Aorta (tissue), 5 donors: ENCODE measurements around the gene WBP4. TPM values are rescaled to one million over a fixed set of nuclear protein-coding genes. Genes with fewer than 3 reads are reported as not detected.
"Not testable (repeated sequence)": the region's sequence is repeated elsewhere in the genome, so short reads cannot be mapped to it uniquely, and the experiment has no call there.

Source experiments
- ATAC-seq: fragments of 200-7000 bp; cut with Tn5 transposase; one replicate; pipeline ENCODE4 v1.9.1; 2022; ENCODE audit warnings: moderate library complexity; ENCODE audit not compliant: low FRiP score
- DNase-seq, 2 donors: peaks; one replicate each; pipeline ENCODE4 v3.0.0-alpha.2; 2020
- H3K27ac ChIP-seq, 2 donors: one replicate each; pipeline ENCODE4 v1.5.1; 2013; ENCODE audit warnings: low read length in 2 of 2, mild to moderate bottlenecking in 2 of 2, moderate library complexity in 2 of 2, control low read depth in 1 of 2, inconsistent platforms in 1 of 2, low read depth in 1 of 2
- H3K27me3 ChIP-seq, 2 donors: one replicate each; pipeline ENCODE4 v1.6.1; 2013; ENCODE audit warnings: control low read depth in 1 of 2, low read length in 1 of 2, mild to moderate bottlenecking in 1 of 2, moderate library complexity in 1 of 2; ENCODE audit not compliant: insufficient read depth in 2 of 2, control insufficient read depth in 1 of 2
- H3K36me3 ChIP-seq, 2 donors: one replicate each; pipeline ENCODE4 v1.6.1; 2013; ENCODE audit warnings: control low read depth in 1 of 2, low read length in 1 of 2, mild to moderate bottlenecking in 1 of 2; ENCODE audit not compliant: insufficient read depth in 2 of 2, control insufficient read depth in 1 of 2
- H3K4me1 ChIP-seq, 2 donors: one replicate each; pipeline ENCODE4 v1.6.1; 2013; ENCODE audit warnings: low read length in 2 of 2, control low read depth in 1 of 2, mild to moderate bottlenecking in 1 of 2, moderate library complexity in 1 of 2; ENCODE audit not compliant: insufficient read depth in 2 of 2, control insufficient read depth in 1 of 2
- H3K4me3 ChIP-seq, 2 donors: one replicate each; pipeline ENCODE4 v1.5.1; 2013; ENCODE audit warnings: low read length in 2 of 2, control low read depth in 1 of 2, mild to moderate bottlenecking in 1 of 2
- H3K9me3 ChIP-seq: one replicate; pipeline ENCODE4 v1.6.1; 2013; ENCODE audit warnings: mild to moderate bottlenecking, low read length; ENCODE audit not compliant: control insufficient read depth
- WGBS, 2 donors: extraction: QIAGEN DNeasy Blood & Tissue Kit; methylation state at CpG; one replicate each; pipeline ENCODE4 v1.1.7; 2013; 5-methylcytosine and 5-hydroxymethylcytosine counted together
- intact Hi-C, 2 donors: fragments of 100-400 bp; cut with DNase I; formaldehyde crosslinking; loops; one replicate each; pipeline versions ENCODE4 v1.14.2 to v1.15.0; 2022
- microRNA-seq, 2 donors: library from miRNA; unstranded; fragments of <30 nt; microRNA quantifications; one replicate each; pipeline ENCODE4 v1.2.0, GENCODE V29; 2020
- polyA plus RNA-seq, 2 donors: library from polyadenylated mRNA; stranded (reverse); fragments of 200-250 nt; gene quantifications; one replicate each; pipeline ENCODE4 v1.2.3, GENCODE V29; 2013
- total RNA-seq, 2 donors: library from RNA; stranded (reverse); fragmentation: NEBNext Ultra II Directional; extraction: Animal tissue kit (Norgen Biotek cat#: 25700); gene quantifications; one replicate each; pipeline ENCODE4 v1.2.1, GENCODE V29; 2021
- donor health status: healthy with polysubstance abuse.
- donor health status: Bipolar disorder and iron deficiency.
- donor health status: DM: no; HTN: no; CAD: no.
- donor health status: DM: no; HTN: no; CAD: no.
- donor health status: DM: yes; HTN: yes; CAD: no.

The WBP4 gene
- total and polyA plus RNA-seq, 4 donors, result 9.9 to 17.9 (median 12.7) TPM

DNA sequence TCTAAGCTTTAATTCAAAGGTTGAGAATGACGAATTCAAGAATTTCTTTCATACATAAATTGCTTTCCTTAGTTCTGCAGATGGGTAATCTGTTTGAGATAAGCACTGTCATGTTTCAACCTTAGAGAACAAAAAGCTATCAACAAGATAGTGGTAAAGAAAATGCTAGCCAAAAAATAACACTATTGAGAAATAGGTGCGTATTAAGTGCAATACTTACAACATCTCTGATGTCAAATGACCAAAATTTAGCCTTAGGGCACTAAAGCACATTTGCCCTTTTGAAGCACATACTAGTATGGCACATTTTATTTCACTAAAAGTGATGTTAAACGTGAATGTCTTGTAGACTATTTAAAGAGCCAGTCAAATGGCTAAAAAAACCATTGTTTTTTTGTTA, 66.4 kb downstream of the WBP4 start:
- H3K4me1 ChIP-seq, result peaks cover 3 to 7% of the 10 kb centered on the region in 2 donors
- WGBS, 2 donors, result 78 to 80% methylated on average over 3 of the region's 3 CpGs
- no peak overlapping the region for H3K27ac ChIP-seq
- no peaks in the 10 kb centered on the region for H3K27me3 ChIP-seq
- no peak for ATAC-seq
- DNase-seq, result no peak
- no peaks in the 10 kb centered on the region for H3K36me3 ChIP-seq
- H3K4me3 ChIP-seq, result no peak overlapping the region
- intact Hi-C loops, result no loop called here
- no peaks in the 10 kb centered on the region for H3K9me3 ChIP-seq

DNA sequence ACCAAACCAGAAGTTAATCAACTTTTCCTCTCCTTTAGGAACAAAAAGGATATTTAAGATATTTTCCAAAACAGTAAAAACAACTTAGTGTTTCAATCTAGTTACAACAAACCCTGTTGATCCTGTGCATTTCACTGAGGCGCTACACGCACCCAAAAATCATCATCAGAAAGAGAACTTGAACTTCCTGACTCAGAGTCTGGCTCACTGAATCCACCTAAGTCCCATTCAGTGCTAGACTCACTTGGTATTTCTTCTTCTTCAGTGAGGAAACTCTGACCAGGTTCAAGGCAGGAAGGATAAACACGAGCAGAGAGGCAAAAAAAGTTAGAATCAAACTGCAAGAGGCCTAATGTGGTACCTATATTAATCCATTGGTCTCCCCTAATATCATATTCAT, 69.0 kb downstream of the WBP4 start:
- Histone ChIP-seq H3K27me3 (no peaks in the 10 kb centered on the region), H3K36me3 (no peaks in the 10 kb centered on the region), H3K9me3 (no peaks in the 10 kb centered on the region), H3K4me3 (no peak overlapping the region), H3K27ac (no peak overlapping the region), H3K4me1 (peaks cover 3 to 7% of the 10 kb centered on the region in 2 donors)
- DNase-seq (no peak), ATAC-seq (no peak)
- WGBS, 2 donors, result 81 to 83% methylated on average over 3 of the region's 3 CpGs
- intact Hi-C loops, result loop anchor here (5.0 kb wide), 2 partner anchors 62 to 68 kb away; partner anchors contain the start of genes KBTBD7 (in 1 of the 2) and WBP4 (in 1 of the 2)

DNA sequence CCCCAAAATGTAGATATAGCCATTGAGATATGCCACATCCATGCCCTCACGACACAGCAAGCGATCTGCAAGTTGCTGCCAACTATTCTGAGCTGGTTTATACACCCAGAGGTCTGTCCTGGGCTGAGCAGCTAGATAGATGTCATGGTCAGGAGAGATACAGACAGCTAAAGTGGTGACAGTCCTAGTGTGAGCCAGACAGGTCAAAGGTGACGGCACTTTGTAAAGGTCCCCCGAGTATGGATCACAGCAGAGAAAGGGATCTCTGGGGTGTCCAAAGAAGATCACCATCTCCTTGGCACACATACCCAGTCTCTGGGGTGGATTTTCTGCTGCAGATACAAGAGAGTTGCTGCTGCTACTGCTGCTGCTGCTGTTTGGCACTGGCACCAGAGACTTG, 69.9 kb downstream of the WBP4 start:
- H3K36me3 ChIP-seq, H3K4me3 ChIP-seq, H3K4me1 ChIP-seq, ATAC-seq, H3K27me3 ChIP-seq, H3K9me3 ChIP-seq, DNase-seq, H3K27ac ChIP-seq: not testable (repeated sequence)
- intact Hi-C loops, result loop anchor here (5.0 kb wide), 2 partner anchors 61 to 69 kb away; partner anchors contain the start of genes KBTBD7 (in 1 of the 2) and WBP4 (in 1 of the 2)
- WGBS, 2 donors, result 88 to 92% methylated on average over 4 of the region's 4 CpGs

DNA sequence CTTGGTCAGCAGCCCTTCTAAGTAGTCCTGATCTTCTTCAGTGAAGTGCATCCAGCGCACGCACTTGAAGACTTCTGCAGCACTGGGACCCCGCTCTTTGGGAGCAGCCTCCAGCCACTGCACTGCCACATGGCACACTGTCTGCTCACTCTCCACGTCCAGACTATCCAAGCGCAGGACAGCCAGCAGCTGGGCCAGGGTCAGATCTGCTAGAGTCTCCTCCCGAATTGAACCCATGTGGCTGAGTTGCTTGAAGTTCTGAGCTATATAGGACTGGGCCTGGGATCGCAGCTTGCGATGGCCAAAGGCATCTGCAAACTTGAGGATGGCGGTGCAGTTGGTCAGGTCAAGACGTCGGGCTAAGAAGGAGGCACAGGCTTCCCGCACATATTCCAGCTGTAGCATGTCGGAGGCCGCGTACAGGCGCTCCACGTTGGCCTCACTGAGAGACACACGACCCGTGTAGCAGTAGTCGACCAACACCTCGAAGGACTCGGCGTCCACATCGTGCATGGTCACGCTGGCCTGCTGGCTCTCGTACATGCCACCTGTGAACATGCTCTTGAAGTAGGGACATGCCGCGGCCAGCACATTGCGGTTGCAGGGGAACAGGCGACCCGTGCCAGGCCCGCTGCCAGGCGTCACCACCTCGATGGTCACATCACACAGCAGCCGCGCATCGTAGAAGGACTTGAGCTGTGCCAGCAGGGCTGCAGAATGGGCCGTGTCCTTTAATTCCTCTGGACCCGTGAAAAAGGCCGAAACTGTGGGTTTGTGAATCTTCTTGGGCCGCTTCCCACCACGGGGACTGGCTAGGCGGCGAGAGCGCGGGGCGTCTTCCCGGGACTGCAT, 70.6 kb downstream of the WBP4 start:
- not testable (repeated sequence) for H3K9me3 ChIP-seq, H3K27me3 ChIP-seq, H3K4me1 ChIP-seq, H3K36me3 ChIP-seq, DNase-seq
- intact Hi-C loops, result loop anchor here (2.0 to 5.0 kb wide), 3 partner anchors 60 to 70 kb away; partner anchors contain the start of genes KBTBD7 (in 2 of the 2) and WBP4 (in 1 of the 2)
- H3K27ac ChIP-seq, result peak overlapping the region in 1 of 2 donors; percentile 80
- 25% methylated on average over 48 of the region's 48 CpGs for WGBS, 2 donors
- peak overlapping the region; percentile 42 to 61 for H3K4me3 ChIP-seq
- ATAC-seq, result peak; percentile 51

DNA sequence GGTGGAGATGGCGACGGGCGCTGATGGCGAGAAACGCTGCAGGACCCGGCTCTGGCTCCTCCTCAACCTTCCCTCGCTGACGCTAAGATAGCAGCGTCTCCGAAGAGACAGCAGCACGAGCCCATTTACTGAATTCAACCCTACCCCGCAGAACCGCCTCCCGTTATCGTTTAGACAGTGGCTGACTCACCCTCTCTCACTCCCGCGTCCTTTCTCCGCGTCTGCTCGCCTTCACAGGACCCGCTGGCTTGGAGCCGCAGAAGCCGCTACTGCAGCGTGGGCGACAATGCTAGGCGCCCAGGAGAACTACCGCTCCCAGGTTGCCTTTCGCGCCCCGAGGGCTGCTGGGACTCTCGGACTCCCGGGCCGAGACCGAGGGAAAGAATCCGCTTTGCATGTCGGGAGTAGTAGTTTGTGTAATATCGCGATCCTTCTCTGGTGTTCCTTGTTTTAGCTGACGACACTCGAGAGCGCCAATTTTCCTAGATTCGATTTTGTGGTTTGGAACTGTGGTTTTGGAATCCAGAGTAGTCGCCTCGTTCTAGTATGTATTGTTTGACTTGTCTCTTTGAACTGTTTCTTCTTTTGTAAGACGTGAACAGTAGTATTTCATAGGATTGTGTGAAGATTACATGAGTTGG, 71.3 kb downstream of the WBP4 start, which contains the start of gene KBTBD6:
Gene KBTBD6, minus strand, starts transcription at position 291 of the 641 bp plus-strand sequence. CDS start 291 bp downstream, outside the sequence.
- peak; percentile 99 for ATAC-seq
- peak within 1 kb of the TSS; percentile 50 to 61 for H3K4me3 ChIP-seq
- intact Hi-C loops, result loop anchor here (2.0 to 5.0 kb wide), 3 partner anchors 60 to 70 kb away; partner anchors contain the start of genes KBTBD7 (in 2 of the 2) and WBP4 (in 1 of the 2)
- 0% methylated on average over 45 of the region's 45 CpGs for WGBS, 2 donors
- no peaks in the 10 kb centered on the region for H3K36me3 ChIP-seq
- peak; percentile 98 to 99 for DNase-seq
- H3K9me3 ChIP-seq, result no peaks in the 10 kb centered on the region
- H3K27ac ChIP-seq, result peak within 1 kb of the TSS in 1 of 2 donors; percentile 80
- no peaks in the 10 kb centered on the region for H3K27me3 ChIP-seq
- peaks cover 3 to 7% of the 10 kb centered on the region in 2 donors for H3K4me1 ChIP-seq

Small RNA genes lying within 50 kb of the gene (microRNA-seq; reads per million reads assigned to microRNA genes)
- gene MIR3168, result 0 reads per million in 2 donors

Other genes with a start within 250 kb of the WBP4 start
- gene ELF1, start 42.2 kb upstream of the WBP4 start, total RNA-seq, result 10 to 100 TPM; 71.6 to 77.0 TPM
- gene ELF1, start 42.2 kb upstream of the WBP4 start, polyA plus RNA-seq, result 10 to 100 TPM; 23.0 to 23.7 TPM
- 1 to 10 TPM; 4.3 to 7.7 TPM for gene KBTBD6, start 71.3 kb downstream of the WBP4 start, total RNA-seq
- 1 to 10 TPM; 2.4 to 3.1 TPM for gene KBTBD6, start 71.3 kb downstream of the WBP4 start, polyA plus RNA-seq
- gene KBTBD7, start 133.1 kb downstream of the WBP4 start, total RNA-seq, result 1 to 10 TPM; 5.4 to 6.9 TPM
- gene KBTBD7, start 133.1 kb downstream of the WBP4 start, polyA plus RNA-seq, result 1 to 10 TPM; 2.0 to 2.4 TPM
- 10 to 100 TPM in 1 of 2 donors, 1 to 10 TPM in 1; 6.8 to 13.7 TPM for gene MTRF1, start 202.1 kb downstream of the WBP4 start, total RNA-seq
- gene MTRF1, start 202.1 kb downstream of the WBP4 start, polyA plus RNA-seq, result 10 to 100 TPM in 1 of 2 donors, 1 to 10 TPM in 1; 9.3 to 10.7 TPM
- 10 to 100 TPM; 16.0 to 24.7 TPM for gene NAA16, start 249.8 kb downstream of the WBP4 start, total RNA-seq
- gene NAA16, start 249.8 kb downstream of the WBP4 start, polyA plus RNA-seq, result 10 to 100 TPM in 1 of 2 donors, 1 to 10 TPM in 1; 5.8 to 16.6 TPM